NCI-H146 (cell line): ENCODE data around the gene SESN1.

ENCODE experiments used
- DNase-seq: peaks from one replicate; lab custom pipeline; 2025; lab: John Stamatoyannopoulos, UW

The SESN1 gene

GRCh38 chr6:108959972-108960582, 134.6 kb downstream of the SESN1 start:
- DNase-seq = no peak

GRCh38 chr6:108958900-108959770, 135.5 kb downstream of the SESN1 start:
- no peak for DNase-seq

- no peak for DNase-seq
These were observed 137.4 kb downstream of the SESN1 start for GRCh38 chr6:108957221-108957620.

GRCh38 chr6:108955329-108955949, 139.2 kb downstream of the SESN1 start:
- no peak for DNase-seq

GRCh38 chr6:108953681-108954080, 141.0 kb downstream of the SESN1 start:
- DNase-seq = no peak

GRCh38 chr6:108952776-108953486, 141.7 kb downstream of the SESN1 start:
- DNase-seq = no peak

GRCh38 chr6:108951351-108951953, 143.2 kb downstream of the SESN1 start:
- no peak for DNase-seq

- no peak for DNase-seq
These were observed 146.4 kb downstream of the SESN1 start for GRCh38 chr6:108948181-108948661.

- peak; percentile 72 for DNase-seq
These were observed 147.4 kb downstream of the SESN1 start for GRCh38 chr6:108947114-108947854.

GRCh38 chr6:108946695-108947094, 148.0 kb downstream of the SESN1 start:
- no peak for DNase-seq

GRCh38 chr6:108945681-108946159, 148.9 kb downstream of the SESN1 start:
- no peak for DNase-seq

- no peak for DNase-seq
These were observed 149.7 kb downstream of the SESN1 start for GRCh38 chr6:108944707-108945680.

GRCh38 chr6:108944071-108944470, 150.6 kb downstream of the SESN1 start:
- DNase-seq = no peak

GRCh38 chr6:108942556-108943492, 151.8 kb downstream of the SESN1 start:
- no peak for DNase-seq

GRCh38 chr6:108941859-108942258, 152.8 kb downstream of the SESN1 start:
- no peak for DNase-seq

GRCh38 chr6:108941281-108941680, 153.4 kb downstream of the SESN1 start:
- DNase-seq = no peak

- no peak for DNase-seq
These were observed 153.9 kb downstream of the SESN1 start for GRCh38 chr6:108940741-108941140.

- no peak for DNase-seq
These were observed 157.5 kb downstream of the SESN1 start for GRCh38 chr6:108937170-108937569.
